ENCODE data around the gene DOK6. TPM values are rescaled to one million over a fixed set of nuclear protein-coding genes. Genes with fewer than 3 reads are reported as not detected.

Gene DOK6
- total RNA-seq (2014; rRNA removed) (not detected in 2 replicates), Bru-seq, nascent RNA (percentile 1 among the genes with signal in this experiment), BruChase-seq, experiment 1, labeled RNA remaining after a 6-hour chase (percentile 3 among the genes with signal in this experiment), BruChase-seq, experiment 2, labeled RNA remaining after a 2-hour chase (percentile 5 among the genes with signal in this experiment)
- long read RNA-seq: 0 reads

DNA sequence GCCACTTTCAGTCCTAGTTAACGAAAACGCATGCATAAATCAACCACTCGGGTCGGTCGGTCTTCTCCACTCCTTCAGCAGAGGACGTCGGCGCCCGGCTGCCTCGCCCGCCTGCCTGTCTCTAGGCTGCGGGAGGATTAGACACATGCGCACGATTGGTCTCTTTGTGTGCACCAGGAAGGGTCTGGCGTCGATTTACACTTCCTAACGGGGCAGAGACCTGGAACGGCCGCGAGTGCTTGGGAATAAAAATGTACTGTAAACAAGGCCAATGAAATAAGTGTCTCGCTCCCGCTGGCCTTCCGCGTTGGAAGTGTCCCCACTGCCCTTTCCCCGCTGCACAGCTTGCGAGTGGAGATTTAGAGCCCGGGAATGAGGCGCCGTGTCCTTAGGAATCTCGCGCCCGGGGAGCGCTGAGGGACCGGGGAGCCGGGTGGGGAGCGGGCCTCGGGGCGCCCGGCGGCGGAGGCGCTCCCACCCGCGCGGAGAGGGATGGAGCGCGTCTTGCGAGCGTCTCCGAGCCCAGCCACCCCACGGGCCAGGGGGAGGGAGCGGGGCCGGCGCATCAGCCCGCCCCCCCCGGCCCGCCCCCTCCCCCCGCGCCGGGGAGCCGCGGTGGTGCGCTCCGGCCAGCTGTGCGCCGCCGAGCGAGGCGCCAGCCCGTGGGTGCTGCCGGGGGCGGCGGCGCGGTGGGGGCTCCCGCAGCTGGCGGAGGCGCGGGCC lies at the start of gene DOK6:
Gene DOK6 (plus strand): TSS at position 636 of the 723 bp plus-strand sequence.
- Histone ChIP-seq H3K79me2 (ENCODE audit: low read length) (no peaks in the 10 kb centered on the region), H3K4me2 (ENCODE audit: low read length) (no peak within 1 kb of the TSS), H3K9ac (ENCODE audit: low read length) (no peak within 1 kb of the TSS), H3K9me3 (ENCODE audit: low read length) (no peaks in the 10 kb centered on the region), H3K27me3 (ENCODE audit: low read length) (no peaks in the 10 kb centered on the region), H4K20me1 (ENCODE audit: low read length) (no peaks in the 10 kb centered on the region), H3K4me3 (ENCODE audit: low read length) (no peak within 1 kb of the TSS), H3K4me1 (ENCODE audit: insufficient read depth, low read length) (no peaks in the 10 kb centered on the region), H3K27ac (ENCODE audit: low read length) (no peak within 1 kb of the TSS), H3K9me2 (replicated peaks; ENCODE audit: low read length) (no peaks in the 10 kb centered on the region), H3F3A (ENCODE audit: low read length, unreplicated experiment) (no peaks in the 10 kb centered on the region), H2AFZ (ENCODE audit: low read length) (no peak within 1 kb of the TSS), H3K36me3 (ENCODE audit: low read depth, low read length) (no peaks in the 10 kb centered on the region)
- POLR2A ChIA-PET (ENCODE audit: unreplicated experiment): no interaction called here
- CTCF ChIA-PET: no interaction called here
- TF ChIP-seq, protein P1, sequence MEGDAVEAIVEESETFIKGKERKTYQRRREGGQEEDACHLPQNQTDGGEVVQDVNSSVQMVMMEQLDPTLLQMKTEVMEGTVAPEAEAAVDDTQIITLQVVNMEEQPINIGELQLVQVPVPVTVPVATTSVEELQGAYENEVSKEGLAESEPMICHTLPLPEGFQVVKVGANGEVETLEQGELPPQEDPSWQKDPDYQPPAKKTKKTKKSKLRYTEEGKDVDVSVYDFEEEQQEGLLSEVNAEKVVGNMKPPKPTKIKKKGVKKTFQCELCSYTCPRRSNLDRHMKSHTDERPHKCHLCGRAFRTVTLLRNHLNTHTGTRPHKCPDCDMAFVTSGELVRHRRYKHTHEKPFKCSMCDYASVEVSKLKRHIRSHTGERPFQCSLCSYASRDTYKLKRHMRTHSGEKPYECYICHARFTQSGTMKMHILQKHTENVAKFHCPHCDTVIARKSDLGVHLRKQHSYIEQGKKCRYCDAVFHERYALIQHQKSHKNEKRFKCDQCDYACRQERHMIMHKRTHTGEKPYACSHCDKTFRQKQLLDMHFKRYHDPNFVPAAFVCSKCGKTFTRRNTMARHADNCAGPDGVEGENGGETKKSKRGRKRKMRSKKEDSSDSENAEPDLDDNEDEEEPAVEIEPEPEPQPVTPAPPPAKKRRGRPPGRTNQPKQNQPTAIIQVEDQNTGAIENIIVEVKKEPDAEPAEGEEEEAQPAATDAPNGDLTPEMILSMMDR (conservative IDR thresholded peaks at IDR 0.05; ENCODE audit: low read depth, low read length): no peak
- ATAC-seq (no peak), DNase-seq (no peak)
- intact Hi-C loops (cut with micrococcal nuclease): no loop called here
- BruUV-seq (replicated peaks): no TSS peak

DNA sequence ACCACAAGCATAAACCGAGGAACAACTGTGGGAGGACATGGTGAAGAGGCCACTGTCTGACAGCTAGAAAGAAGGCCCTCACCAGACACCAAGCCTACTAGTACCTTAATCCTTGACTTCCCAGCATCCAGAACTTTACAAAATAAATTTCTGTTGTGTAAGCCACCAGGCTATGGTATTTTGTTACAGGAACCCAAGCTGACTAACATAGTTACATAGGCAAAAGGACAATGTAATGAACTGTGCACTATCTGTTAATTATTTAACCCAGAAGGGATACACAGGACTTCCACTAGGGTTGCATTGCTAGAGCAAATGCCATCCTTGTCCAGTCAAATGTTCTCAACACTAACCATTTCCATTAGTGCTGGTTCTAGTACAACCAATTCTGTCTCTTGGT lies 47.7 kb upstream of the DOK6 start:
- H3K4me3 ChIP-seq (ENCODE audit: low read length): no peak overlapping the region
- H3K4me2 ChIP-seq (ENCODE audit: low read length): no peak overlapping the region
- DNase-seq (no peak), ATAC-seq (no peak)
- H2AFZ ChIP-seq (ENCODE audit: low read length): no peak overlapping the region
- H3F3A ChIP-seq (ENCODE audit: low read length, unreplicated experiment): no peaks in the 10 kb centered on the region
- intact Hi-C loops (cut with micrococcal nuclease): no loop called here
- H3K79me2 ChIP-seq (ENCODE audit: low read length): no peaks in the 10 kb centered on the region
- no peak for TF ChIP-seq EZH2phosphoT487 (IDR thresholded peaks at IDR 0.05; ENCODE audit: borderline replicate concordance, low read length)
- TF ChIP-seq, protein P1 (conservative IDR thresholded peaks at IDR 0.05; ENCODE audit: low read depth, low read length): no peak
- TF ChIP-seq EZH2 (IDR thresholded peaks at IDR 0.05; ENCODE audit: low read length, unreplicated experiment): no peak
- no peaks in the 10 kb centered on the region for H3K27me3 ChIP-seq (ENCODE audit: low read length)
- no peak overlapping the region for H3K9ac ChIP-seq (ENCODE audit: low read length)
- H3K9me2 ChIP-seq (replicated peaks; ENCODE audit: low read length): no peaks in the 10 kb centered on the region
- no peaks in the 10 kb centered on the region for H3K36me3 ChIP-seq (ENCODE audit: low read depth, low read length)
- H3K27ac ChIP-seq (ENCODE audit: low read length): no peak overlapping the region
- ChIA-PET CTCF (no interaction called here), POLR2A (ENCODE audit: unreplicated experiment) (no interaction called here)
- no peaks in the 10 kb centered on the region for H4K20me1 ChIP-seq (ENCODE audit: low read length)
- no peaks in the 10 kb centered on the region for H3K9me3 ChIP-seq (ENCODE audit: low read length)
- BruUV-seq (replicated peaks): no TSS peak
- no peaks in the 10 kb centered on the region for H3K4me1 ChIP-seq (ENCODE audit: insufficient read depth, low read length)

DNA sequence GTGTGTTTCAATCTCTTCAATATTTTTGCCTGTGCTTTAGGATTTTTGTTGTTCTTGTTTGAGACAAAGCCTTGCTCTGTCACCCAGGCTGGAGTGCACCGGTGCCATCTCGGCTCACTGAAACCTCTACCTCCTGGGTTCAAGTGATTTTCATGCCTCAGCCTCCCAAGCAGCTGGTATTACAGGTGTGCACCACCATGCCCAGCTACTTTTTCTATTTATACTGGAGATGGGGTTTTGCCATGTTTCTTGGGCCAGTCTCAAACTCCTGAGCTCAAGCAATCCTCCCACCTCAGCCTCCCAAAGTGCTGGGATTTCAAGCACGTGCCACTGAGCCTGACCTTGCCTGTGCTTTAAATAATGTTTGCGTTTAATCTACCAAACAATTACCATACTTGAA lies 43.1 kb upstream of the DOK6 start:
- Histone ChIP-seq H3K4me1 (ENCODE audit: insufficient read depth, low read length) (no peaks in the 10 kb centered on the region), H3K9me3 (ENCODE audit: low read length) (no peaks in the 10 kb centered on the region), H3F3A (ENCODE audit: low read length, unreplicated experiment) (no peaks in the 10 kb centered on the region), H3K27ac (ENCODE audit: low read length) (no peak overlapping the region), H3K9ac (ENCODE audit: low read length) (no peak overlapping the region), H2AFZ (ENCODE audit: low read length) (no peak overlapping the region), H4K20me1 (ENCODE audit: low read length) (no peaks in the 10 kb centered on the region), H3K27me3 (ENCODE audit: low read length) (no peaks in the 10 kb centered on the region), H3K9me2 (replicated peaks; ENCODE audit: low read length) (no peaks in the 10 kb centered on the region), H3K36me3 (ENCODE audit: low read depth, low read length) (no peaks in the 10 kb centered on the region), H3K79me2 (ENCODE audit: low read length) (no peaks in the 10 kb centered on the region), H3K4me3 (ENCODE audit: low read length) (no peak overlapping the region), H3K4me2 (ENCODE audit: low read length) (no peak overlapping the region)
- BruUV-seq (replicated peaks): no TSS peak
- DNase-seq (no peak), ATAC-seq (no peak)
- POLR2A ChIA-PET (ENCODE audit: unreplicated experiment): no interaction called here
- CTCF ChIA-PET: no interaction called here
- TF ChIP-seq EZH2 (IDR thresholded peaks at IDR 0.05; ENCODE audit: low read length, unreplicated experiment) (no peak), EZH2phosphoT487 (IDR thresholded peaks at IDR 0.05; ENCODE audit: borderline replicate concordance, low read length) (no peak)
- TF ChIP-seq, protein P1 (conservative IDR thresholded peaks at IDR 0.05; ENCODE audit: low read depth, low read length): no peak
- intact Hi-C loops (cut with micrococcal nuclease): no loop called here
